Testis (tissue), 3 donors: ENCODE results near the gene TVP23C. TPM values are rescaled to one million over a fixed set of nuclear protein-coding genes. Genes with fewer than 3 reads are reported as not detected.

Source experiments
- DNase-seq: peaks from one replicate; pipeline ENCODE4 v3.0.0-alpha.2; 2019
- H3K27ac ChIP-seq, 2 donors: fragments of 200-600 bp; sonication (generic); one replicate each; pipeline ENCODE4 v1.5.1; 2019
- H3K27me3 ChIP-seq: fragments of 200-600 bp; sonication (generic); one replicate; pipeline ENCODE4 v1.5.1; 2019
- H3K36me3 ChIP-seq: fragments of 200-600 bp; sonication (generic); one replicate; pipeline ENCODE4 v1.5.1; 2017; ENCODE audit warnings: low read depth; ENCODE audit errors: missing control alignments
- H3K4me1 ChIP-seq: fragments of 200-600 bp; sonication (generic); one replicate; pipeline ENCODE4 v1.5.1; 2019
- H3K4me3 ChIP-seq, 2 donors: fragments of 200-600 bp; sonication (generic); one replicate each; pipeline ENCODE4 v1.5.1; 2017 to 2019
- H3K9me3 ChIP-seq: fragments of 200-600 bp; sonication (generic); one replicate; pipeline ENCODE4 v1.5.1; 2017
- CTCF ChIP-seq, 3 experiments: fragments of 450-650 bp in 2 of 3; fragments of 200-600 bp in 1 of 3; sonication (generic) in 1 of 3; IDR thresholded peaks; one replicate each; pipeline ENCODE4 v1.5.1; 2016 to 2019; ENCODE audit warnings: antibody characterized with exemption in 3 of 3, mild to moderate bottlenecking in 2 of 3, moderate library complexity in 1 of 3
- POLR2A ChIP-seq: fragments of 450-650 bp; IDR thresholded peaks from one replicate; pipeline ENCODE4 v1.6.1; 2017; ENCODE audit warnings: antibody characterized with exemption, mild to moderate bottlenecking, moderate library complexity
- WGBS, 2 donors: methylation state at CpG; one replicate each; pipeline ENCODE4 v1.1.5; 2018; 5-methylcytosine and 5-hydroxymethylcytosine counted together
- intact Hi-C: fragments of 100-400 bp; cut with DNase I; formaldehyde crosslinking; loops from one replicate; pipeline ENCODE4 v1.15.1; 2023; ENCODE audit warnings: low total_unique reads
- polyA plus RNA-seq: library from polyadenylated mRNA; stranded (reverse); fragments of 350-450 nt; fragmentation: Illumina TruSeq; extraction: RNeasy Lipid Tissue Mini Kit (QIAGEN cat#74804); gene quantifications from one replicate; pipeline ENCODE4 v1.2.3, GENCODE V29; 2014; ENCODE audit warnings: low read depth, low replicate concordance; ENCODE audit not compliant: insufficient read depth
- total RNA-seq, 2 donors: library from RNA; depleted of rRNA; stranded (reverse); fragments of >200 nt; gene quantifications; one replicate each; pipeline ENCODE4 v1.2.3, GENCODE V29; 2016

Gene TVP23C
- total and polyA plus RNA-seq, 3 donors from 2014 or later: 6.3 to 48.6 (median 41.1) TPM

GRCh38 chr17:15498107-15498506 lies 65.2 kb downstream of the TVP23C start:
- H3K36me3 ChIP-seq: no peaks in the 10 kb centered on the region
- WGBS, 2 donors: 85 to 91% methylated on average over 2 of the region's 2 CpGs
- no peaks in the 10 kb centered on the region for H3K9me3 ChIP-seq
- DNase-seq: peak; percentile 41
- H3K4me1 ChIP-seq: peaks cover 9% of the 10 kb centered on the region
- TF ChIP-seq POLR2A (no peak), CTCF (IDR thresholded peaks at IDR 0.05) (no peak)
- intact Hi-C loops: no loop called here
- no peaks in the 10 kb centered on the region for H3K27me3 ChIP-seq
- H3K27ac ChIP-seq: no peak overlapping the region
- no peak overlapping the region for H3K4me3 ChIP-seq

GRCh38 chr17:15496735-15497670 lies 66.3 kb downstream of the TVP23C start:
- Histone ChIP-seq H3K27me3 (no peaks in the 10 kb centered on the region), H3K27ac (peak overlapping the region in 1 of 2 donors; percentile 41), H3K36me3 (no peaks in the 10 kb centered on the region), H3K4me1 (peaks cover 5% of the 10 kb centered on the region), H3K4me3 (no peak overlapping the region), H3K9me3 (no peaks in the 10 kb centered on the region)
- intact Hi-C loops: no loop called here
- 64 to 73% methylated on average over 7 of the region's 7 CpGs for WGBS, 2 donors
- no peak for DNase-seq
- TF ChIP-seq POLR2A: no peak
- TF ChIP-seq CTCF (IDR thresholded peaks at IDR 0.05): no peak

GRCh38 chr17:15494821-15495220 lies 68.5 kb downstream of the TVP23C start:
- intact Hi-C loops: no loop called here
- Histone ChIP-seq H3K4me1 (no peaks in the 10 kb centered on the region), H3K9me3 (no peaks in the 10 kb centered on the region), H3K27ac (no peak overlapping the region), H3K4me3 (no peak overlapping the region), H3K36me3 (no peaks in the 10 kb centered on the region), H3K27me3 (no peaks in the 10 kb centered on the region)
- DNase-seq: no peak
- TF ChIP-seq POLR2A: no peak
- TF ChIP-seq CTCF (IDR thresholded peaks at IDR 0.05): no peak

- no peak for DNase-seq
- WGBS, 2 donors: 5 to 59% methylated on average over 1 of the region's 1 CpG
- no peaks in the 10 kb centered on the region for H3K9me3 ChIP-seq
- intact Hi-C loops: no loop called here
- no peak overlapping the region for H3K4me3 ChIP-seq
- H3K4me1 ChIP-seq: no peaks in the 10 kb centered on the region
- no peak for TF ChIP-seq POLR2A
- TF ChIP-seq CTCF (IDR thresholded peaks at IDR 0.05): no peak
- H3K36me3 ChIP-seq: no peaks in the 10 kb centered on the region
- no peak overlapping the region for H3K27ac ChIP-seq
- H3K27me3 ChIP-seq: no peaks in the 10 kb centered on the region
These were observed 69.6 kb downstream of the TVP23C start for GRCh38 chr17:15493693-15494035.
